Thoracic aorta (tissue), 2 donors: Measurements from ENCODE around the gene UGT2A2. TPM values are rescaled to one million over a fixed set of nuclear protein-coding genes. Genes with fewer than 3 reads are reported as not detected.

Source experiments
- ATAC-seq: fragments of 150-250 bp; one replicate; pipeline ENCODE4 v1.8.0; 2017; ENCODE audit warnings: low read depth; ENCODE audit not compliant: insufficient number of reproducible peaks, low FRiP score
- DNase-seq: peaks from one replicate; pipeline ENCODE4 v3.0.0-alpha.2; 2020; ENCODE audit warnings: low spot score
- H3K27ac ChIP-seq, 2 donors: fragments of 200-600 bp; sonication (generic); 1 replicate in 1 of 2; 2 replicates in 1 of 2; pipeline ENCODE4 v1.5.1; 2016; ENCODE audit warnings: mild to moderate bottlenecking in 2 of 2, moderate library complexity in 2 of 2
- H3K27me3 ChIP-seq: fragments of 200-600 bp; sonication (generic); replicated peaks from 2 replicates; pipeline ENCODE4 v1.6.0; 2016; ENCODE audit warnings: mild to moderate bottlenecking; ENCODE audit not compliant: insufficient read depth
- H3K36me3 ChIP-seq: fragments of 200-600 bp; sonication (generic); one replicate; pipeline ENCODE4 v1.5.1; 2016
- H3K4me1 ChIP-seq, 2 donors: fragments of 200-600 bp; sonication (generic); 1 replicate in 1 of 2; 2 replicates in 1 of 2; pipeline versions ENCODE4 v1.5.1 to v1.6.0; 2016; ENCODE audit warnings: low read depth in 2 of 2, mild to moderate bottlenecking in 1 of 2; ENCODE audit not compliant: control insufficient read depth in 1 of 2
- H3K4me3 ChIP-seq: fragments of 200-600 bp; sonication (generic); 2 replicates; pipeline ENCODE4 v1.5.1; 2016; ENCODE audit warnings: mild to moderate bottlenecking
- H3K9me3 ChIP-seq: fragments of 200-600 bp; sonication (generic); 2 replicates; pipeline ENCODE4 v1.5.1; 2016
- total RNA-seq, 2 donors: library from RNA; depleted of rRNA; stranded (reverse); fragments of >200 nt; gene quantifications; one replicate each; pipeline versions ENCODE4 v1.1.0 to v1.2.3, GENCODE V29; 2016
- TF ChIP-seq, protein P1 (sequence below): fragments of 200-600 bp; sonication (generic); IDR thresholded peaks from one replicate; pipeline ENCODE4 v1.5.1; 2019; ENCODE audit warnings: antibody characterized with exemption

Gene UGT2A2
- total RNA-seq, 2 donors from 2014 or later: not detected

DNA sequence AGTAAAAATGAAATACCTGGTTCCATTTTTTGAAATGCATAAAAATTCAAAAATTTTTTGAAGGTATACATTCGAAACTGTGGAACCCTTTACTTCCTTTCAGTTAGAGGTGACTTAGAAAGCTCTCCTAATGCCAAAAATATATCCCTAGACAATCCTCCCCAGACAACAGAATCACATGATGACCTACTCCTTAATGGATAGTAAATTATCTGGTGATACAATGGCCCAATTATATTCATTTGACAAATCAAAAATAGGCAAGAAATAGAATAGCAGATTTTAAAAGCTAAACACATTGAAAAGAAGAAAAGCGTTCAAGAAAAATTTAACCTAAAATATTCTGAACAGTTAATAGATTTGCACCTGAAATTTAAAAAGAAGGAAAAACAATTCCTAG lies 3.5 kb upstream of the UGT2A2 start:
- H3K27ac ChIP-seq: no peak overlapping the region
- TF ChIP-seq, protein P1, sequence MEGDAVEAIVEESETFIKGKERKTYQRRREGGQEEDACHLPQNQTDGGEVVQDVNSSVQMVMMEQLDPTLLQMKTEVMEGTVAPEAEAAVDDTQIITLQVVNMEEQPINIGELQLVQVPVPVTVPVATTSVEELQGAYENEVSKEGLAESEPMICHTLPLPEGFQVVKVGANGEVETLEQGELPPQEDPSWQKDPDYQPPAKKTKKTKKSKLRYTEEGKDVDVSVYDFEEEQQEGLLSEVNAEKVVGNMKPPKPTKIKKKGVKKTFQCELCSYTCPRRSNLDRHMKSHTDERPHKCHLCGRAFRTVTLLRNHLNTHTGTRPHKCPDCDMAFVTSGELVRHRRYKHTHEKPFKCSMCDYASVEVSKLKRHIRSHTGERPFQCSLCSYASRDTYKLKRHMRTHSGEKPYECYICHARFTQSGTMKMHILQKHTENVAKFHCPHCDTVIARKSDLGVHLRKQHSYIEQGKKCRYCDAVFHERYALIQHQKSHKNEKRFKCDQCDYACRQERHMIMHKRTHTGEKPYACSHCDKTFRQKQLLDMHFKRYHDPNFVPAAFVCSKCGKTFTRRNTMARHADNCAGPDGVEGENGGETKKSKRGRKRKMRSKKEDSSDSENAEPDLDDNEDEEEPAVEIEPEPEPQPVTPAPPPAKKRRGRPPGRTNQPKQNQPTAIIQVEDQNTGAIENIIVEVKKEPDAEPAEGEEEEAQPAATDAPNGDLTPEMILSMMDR: no peak
- ATAC-seq (no peak), DNase-seq (no peak)
- H3K4me3 ChIP-seq: no peak overlapping the region
- H3K4me1 ChIP-seq: no peaks in the 10 kb centered on the region
- H3K9me3 ChIP-seq: no peaks in the 10 kb centered on the region
- H3K27me3 ChIP-seq: no peaks in the 10 kb centered on the region
- no peaks in the 10 kb centered on the region for H3K36me3 ChIP-seq

DNA sequence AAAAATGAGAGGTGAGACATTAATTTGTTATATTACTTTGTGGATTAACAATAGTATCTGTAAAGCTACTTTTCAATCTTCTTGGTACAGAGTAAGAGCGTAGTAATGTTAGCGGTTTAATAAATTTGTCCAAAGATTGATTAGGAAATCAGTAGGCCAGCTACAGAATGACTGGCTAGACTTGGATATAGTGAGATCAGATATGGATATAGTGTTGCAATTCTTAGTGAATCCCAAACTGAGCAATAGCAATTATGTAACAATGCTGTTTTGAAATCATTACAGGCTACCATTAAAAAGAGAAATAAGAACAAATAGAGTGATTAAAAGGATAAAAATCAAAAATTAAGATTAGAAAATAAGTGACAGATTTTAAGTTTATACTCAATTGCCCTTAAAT lies 847 bp upstream of the UGT2A2 start:
- no peaks in the 10 kb centered on the region for H3K9me3 ChIP-seq
- H3K36me3 ChIP-seq: no peaks in the 10 kb centered on the region
- no peak for ATAC-seq
- H3K4me3 ChIP-seq: no peak overlapping the region
- H3K27me3 ChIP-seq: no peaks in the 10 kb centered on the region
- no peaks in the 10 kb centered on the region for H3K4me1 ChIP-seq
- TF ChIP-seq, protein P1: no peak
- no peak for DNase-seq
- no peak overlapping the region for H3K27ac ChIP-seq

DNA sequence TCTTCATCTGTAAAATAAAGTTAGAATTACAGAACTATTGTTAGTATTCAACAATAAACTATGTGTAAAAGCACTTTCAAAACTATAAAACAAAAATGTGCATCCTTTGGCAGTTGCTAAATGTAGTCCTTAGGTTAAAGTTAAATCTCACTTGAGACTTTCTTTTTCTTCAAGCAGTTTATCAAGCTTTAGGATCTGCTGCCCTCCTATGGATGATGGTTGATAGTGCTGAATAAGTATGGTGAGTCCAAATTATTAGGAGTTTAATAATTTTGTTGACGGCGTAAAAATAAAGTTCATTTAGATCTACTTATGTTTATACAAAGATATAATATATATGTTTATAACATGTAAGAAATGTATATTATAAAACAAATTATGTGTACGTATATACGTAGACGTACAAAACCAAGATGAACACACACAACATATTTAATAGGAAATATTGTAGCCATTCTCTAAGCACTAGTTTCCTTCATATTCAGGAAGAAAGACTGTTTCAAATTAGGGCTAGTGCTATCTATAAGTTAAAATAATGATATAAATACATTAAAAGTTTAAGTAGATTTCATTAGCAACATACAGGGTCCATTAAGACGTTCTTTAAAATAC lies 22.3 kb downstream of the UGT2A2 start:
- Histone ChIP-seq H3K27me3 (no peaks in the 10 kb centered on the region), H3K36me3 (no peaks in the 10 kb centered on the region), H3K9me3 (no peaks in the 10 kb centered on the region), H3K4me3 (no peak overlapping the region), H3K4me1 (no peaks in the 10 kb centered on the region), H3K27ac (no peak overlapping the region)
- TF ChIP-seq, protein P1: no peak
- ATAC-seq (no peak), DNase-seq (no peak)

DNA sequence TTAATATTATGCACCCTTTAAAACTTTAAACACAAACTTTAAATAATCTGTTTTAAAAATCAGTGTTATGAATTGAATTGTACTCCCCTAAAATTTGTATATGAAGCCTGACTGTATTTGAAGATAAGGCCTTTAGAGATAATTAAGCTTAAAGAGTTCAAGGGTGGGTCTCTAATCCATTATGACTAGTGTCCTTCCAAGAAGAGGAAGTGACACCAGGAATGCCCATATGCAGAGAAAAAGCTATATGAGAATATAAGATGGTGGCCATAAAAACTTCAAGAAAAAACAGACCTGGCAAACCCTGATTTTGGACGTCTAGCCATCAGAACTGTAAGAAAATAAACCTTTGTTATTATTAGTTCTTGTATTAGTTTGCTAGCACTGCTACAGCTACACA lies 29.0 kb downstream of the UGT2A2 start:
- H3K9me3 ChIP-seq: no peaks in the 10 kb centered on the region
- no peak for ATAC-seq
- H3K36me3 ChIP-seq: no peaks in the 10 kb centered on the region
- no peak overlapping the region for H3K27ac ChIP-seq
- H3K27me3 ChIP-seq: no peaks in the 10 kb centered on the region
- H3K4me3 ChIP-seq: no peak overlapping the region
- H3K4me1 ChIP-seq: no peaks in the 10 kb centered on the region
- TF ChIP-seq, protein P1: no peak
- DNase-seq: no peak

DNA sequence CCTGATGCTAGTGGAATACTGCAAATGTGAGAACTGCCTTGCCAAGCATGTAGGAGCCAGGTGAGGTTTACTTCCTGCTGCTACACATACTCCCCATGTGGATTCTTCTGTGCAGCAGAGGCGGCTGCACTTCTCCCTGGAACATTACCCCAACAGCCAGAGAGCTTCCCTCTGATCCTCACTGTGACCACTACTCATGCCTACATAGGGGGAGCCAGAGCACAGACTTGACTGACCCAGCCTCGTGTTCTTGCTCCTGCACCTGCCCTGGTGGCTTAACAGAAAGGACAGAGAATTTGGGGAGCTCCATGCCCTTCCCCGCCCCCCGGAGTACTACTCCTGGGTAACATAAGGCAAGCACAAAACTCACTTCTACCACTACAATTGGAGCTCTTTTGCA lies 38.4 kb downstream of the UGT2A2 start:
- Histone ChIP-seq H3K27me3 (no peaks in the 10 kb centered on the region), H3K4me3 (no peak overlapping the region), H3K4me1 (no peaks in the 10 kb centered on the region), H3K9me3 (no peaks in the 10 kb centered on the region), H3K27ac (no peak overlapping the region), H3K36me3 (no peaks in the 10 kb centered on the region)
- ATAC-seq: no peak
- no peak for DNase-seq
- TF ChIP-seq, protein P1: no peak
